K562 (cell line): Measurements from ENCODE around the gene CCR5AS.
A peak's percentile ranks its signal among the peaks of the same experiment; 100 is the strongest.

ENCODE experiments used
- AFF4 ChIP-seq: sonication (generic); formaldehyde crosslinking; IDR thresholded peaks from 2 replicates; pipeline ENCODE4 v1.8.0; 2023; ENCODE audit warnings: mild to moderate bottlenecking, missing genetic modification reagents
- BHLHE40 ChIP-seq: IDR thresholded peaks from 2 replicates; pipeline ENCODE4 v1.6.1; 2011; ENCODE audit warnings: low read length, improper control_type of control experiment
- GMEB1 ChIP-seq: fragments of 250-450 bp; sonication (Bioruptor Pico); IDR thresholded peaks from 2 replicates; pipeline ENCODE4 v1.4.0; 2020; ENCODE audit warnings: mild to moderate bottlenecking
- HDAC2 ChIP-seq: fragments of 450-650 bp; IDR thresholded peaks from 2 replicates; pipeline ENCODE4 v1.6.1; 2016; ENCODE audit warnings: mild to moderate bottlenecking
- KLF6 ChIP-seq: fragments of 250-450 bp; sonication (Bioruptor Pico); IDR thresholded peaks from 2 replicates; pipeline ENCODE4 v1.4.0; 2020; ENCODE audit warnings: mild to moderate bottlenecking, moderate library complexity, borderline replicate concordance
- MAZ ChIP-seq, 2 experiments: fragments of 450-650 bp in 1 of 2; sonication (generic) in 1 of 2; formaldehyde crosslinking; IDR thresholded peaks in 1 of 2; conservative IDR thresholded peaks in 1 of 2; 2 replicates each; pipeline versions ENCODE4 v1.4.0 to v1.5.0; 2020; ENCODE audit warnings: mild to moderate bottlenecking in 1 of 2, missing genetic modification reagents in 1 of 2
- POLR2G ChIP-seq: fragments of 200-400 bp; formaldehyde crosslinking; IDR thresholded peaks from 2 replicates; pipeline ENCODE4 v1.6.1; 2017; ENCODE audit warnings: low read depth, mild to moderate bottlenecking, antibody characterized with exemption, low read length, moderate library complexity
- PTBP1 ChIP-seq: fragments of 200-400 bp; formaldehyde crosslinking; IDR thresholded peaks from 2 replicates; pipeline ENCODE4 v1.6.1; 2017; ENCODE audit warnings: low read depth, low read length
- ZFP36 ChIP-seq: fragments of 150-350 bp; IDR thresholded peaks from 2 replicates; pipeline ENCODE4 v1.6.1; 2018; ENCODE audit warnings: low read length, low read depth; ENCODE audit not compliant: partially characterized antibody
- ZNF134 ChIP-seq: fragments of 250-450 bp; sonication (Bioruptor Pico); conservative IDR thresholded peaks from 2 replicates; pipeline ENCODE4 v1.4.0; 2020
- ZNF263 ChIP-seq: sonication (generic); formaldehyde crosslinking; IDR thresholded peaks from 2 replicates; pipeline ENCODE4 v1.8.0; 2022; ENCODE audit warnings: mild to moderate bottlenecking, missing genetic modification reagents, borderline replicate concordance
- TF ChIP-seq, protein P1 (sequence below): sonication (generic); formaldehyde crosslinking; IDR thresholded peaks from 2 replicates; pipeline ENCODE4 v1.8.0; 2022; ENCODE audit warnings: mild to moderate bottlenecking, missing genetic modification reagents
- TF ChIP-seq, protein P2 (sequence below), 2 experiments: IDR thresholded peaks; 2 replicates each; pipeline ENCODE4 v1.6.1; 2012; ENCODE audit warnings: improper control_type of control experiment in 2 of 2, low read depth in 2 of 2, low read length in 2 of 2, borderline replicate concordance in 1 of 2

The CCR5AS gene

GRCh38 chr3:46406788-46407611 is at the start of gene CCR5AS, which contains the start of gene CCRL2 (continued):
- TF ChIP-seq, protein P1, sequence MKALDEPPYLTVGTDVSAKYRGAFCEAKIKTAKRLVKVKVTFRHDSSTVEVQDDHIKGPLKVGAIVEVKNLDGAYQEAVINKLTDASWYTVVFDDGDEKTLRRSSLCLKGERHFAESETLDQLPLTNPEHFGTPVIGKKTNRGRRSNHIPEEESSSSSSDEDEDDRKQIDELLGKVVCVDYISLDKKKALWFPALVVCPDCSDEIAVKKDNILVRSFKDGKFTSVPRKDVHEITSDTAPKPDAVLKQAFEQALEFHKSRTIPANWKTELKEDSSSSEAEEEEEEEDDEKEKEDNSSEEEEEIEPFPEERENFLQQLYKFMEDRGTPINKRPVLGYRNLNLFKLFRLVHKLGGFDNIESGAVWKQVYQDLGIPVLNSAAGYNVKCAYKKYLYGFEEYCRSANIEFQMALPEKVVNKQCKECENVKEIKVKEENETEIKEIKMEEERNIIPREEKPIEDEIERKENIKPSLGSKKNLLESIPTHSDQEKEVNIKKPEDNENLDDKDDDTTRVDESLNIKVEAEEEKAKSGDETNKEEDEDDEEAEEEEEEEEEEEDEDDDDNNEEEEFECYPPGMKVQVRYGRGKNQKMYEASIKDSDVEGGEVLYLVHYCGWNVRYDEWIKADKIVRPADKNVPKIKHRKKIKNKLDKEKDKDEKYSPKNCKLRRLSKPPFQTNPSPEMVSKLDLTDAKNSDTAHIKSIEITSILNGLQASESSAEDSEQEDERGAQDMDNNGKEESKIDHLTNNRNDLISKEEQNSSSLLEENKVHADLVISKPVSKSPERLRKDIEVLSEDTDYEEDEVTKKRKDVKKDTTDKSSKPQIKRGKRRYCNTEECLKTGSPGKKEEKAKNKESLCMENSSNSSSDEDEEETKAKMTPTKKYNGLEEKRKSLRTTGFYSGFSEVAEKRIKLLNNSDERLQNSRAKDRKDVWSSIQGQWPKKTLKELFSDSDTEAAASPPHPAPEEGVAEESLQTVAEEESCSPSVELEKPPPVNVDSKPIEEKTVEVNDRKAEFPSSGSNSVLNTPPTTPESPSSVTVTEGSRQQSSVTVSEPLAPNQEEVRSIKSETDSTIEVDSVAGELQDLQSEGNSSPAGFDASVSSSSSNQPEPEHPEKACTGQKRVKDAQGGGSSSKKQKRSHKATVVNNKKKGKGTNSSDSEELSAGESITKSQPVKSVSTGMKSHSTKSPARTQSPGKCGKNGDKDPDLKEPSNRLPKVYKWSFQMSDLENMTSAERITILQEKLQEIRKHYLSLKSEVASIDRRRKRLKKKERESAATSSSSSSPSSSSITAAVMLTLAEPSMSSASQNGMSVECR (CRISPR knock-in tag) = 0 out of 2 replicates have a peak, but pooled peaks have one; percentile 50
- TF ChIP-seq HDAC2 (peak; percentile 88; the same call in 1 of the 2 replicates), ZNF134 (CRISPR knock-in tag) (peak; percentile 59), POLR2G (peak; percentile 59; the same call in 1 of the 2 replicates), BHLHE40 (peak; percentile 70), PTBP1 (0 out of 2 replicates have a peak, but pooled peaks have one; percentile 26), MAZ (CRISPR knock-in tag; conservative IDR thresholded peaks at IDR 0.05 in 1 of 2, IDR thresholded peaks at IDR 0.05 in 1 of 2) (peak; percentile 76 to 80), ZNF263 (CRISPR knock-in tag) (no peak), GMEB1 (CRISPR knock-in tag) (0 out of 2 replicates have a peak, but pooled peaks have one; percentile 42), ZFP36 (peak; percentile 16), KLF6 (CRISPR knock-in tag) (peak; percentile 25; the same call in 1 of the 2 replicates), AFF4 (CRISPR knock-in tag) (0 out of 2 replicates have a peak, but pooled peaks have one; percentile 48)
- TF ChIP-seq, protein P2, sequence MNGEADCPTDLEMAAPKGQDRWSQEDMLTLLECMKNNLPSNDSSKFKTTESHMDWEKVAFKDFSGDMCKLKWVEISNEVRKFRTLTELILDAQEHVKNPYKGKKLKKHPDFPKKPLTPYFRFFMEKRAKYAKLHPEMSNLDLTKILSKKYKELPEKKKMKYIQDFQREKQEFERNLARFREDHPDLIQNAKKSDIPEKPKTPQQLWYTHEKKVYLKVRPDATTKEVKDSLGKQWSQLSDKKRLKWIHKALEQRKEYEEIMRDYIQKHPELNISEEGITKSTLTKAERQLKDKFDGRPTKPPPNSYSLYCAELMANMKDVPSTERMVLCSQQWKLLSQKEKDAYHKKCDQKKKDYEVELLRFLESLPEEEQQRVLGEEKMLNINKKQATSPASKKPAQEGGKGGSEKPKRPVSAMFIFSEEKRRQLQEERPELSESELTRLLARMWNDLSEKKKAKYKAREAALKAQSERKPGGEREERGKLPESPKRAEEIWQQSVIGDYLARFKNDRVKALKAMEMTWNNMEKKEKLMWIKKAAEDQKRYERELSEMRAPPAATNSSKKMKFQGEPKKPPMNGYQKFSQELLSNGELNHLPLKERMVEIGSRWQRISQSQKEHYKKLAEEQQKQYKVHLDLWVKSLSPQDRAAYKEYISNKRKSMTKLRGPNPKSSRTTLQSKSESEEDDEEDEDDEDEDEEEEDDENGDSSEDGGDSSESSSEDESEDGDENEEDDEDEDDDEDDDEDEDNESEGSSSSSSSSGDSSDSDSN (IDR thresholded peaks at IDR 0.05; ENCODE audit: borderline replicate concordance in 1 of 2, low read depth in 2 of 2, low read length in 2 of 2) = peak in 1 of 2 experiments; percentile 39; a peak in 1 of 4 replicates
